Thyroid gland (tissue), 4 donors: Measurements from ENCODE around the gene KAT6B.

Source experiments
- CTCF ChIP-seq, 6 experiments: fragments of 200-600 bp in 3 of 6; fragments of 450-650 bp in 3 of 6; sonication (generic) in 3 of 6; IDR thresholded peaks; one replicate each; pipeline ENCODE4 v1.5.1; 2016 to 2019; ENCODE audit warnings: antibody characterized with exemption in 6 of 6, mild to moderate bottlenecking in 2 of 6, inconsistent platforms in 1 of 6, moderate library complexity in 1 of 6
- POLR2A ChIP-seq, 2 donors: fragments of 450-650 bp; IDR thresholded peaks; one replicate each; pipeline ENCODE4 v1.6.1; 2017; ENCODE audit warnings: antibody characterized with exemption in 2 of 2, mild to moderate bottlenecking in 2 of 2, moderate library complexity in 1 of 2

DNA sequence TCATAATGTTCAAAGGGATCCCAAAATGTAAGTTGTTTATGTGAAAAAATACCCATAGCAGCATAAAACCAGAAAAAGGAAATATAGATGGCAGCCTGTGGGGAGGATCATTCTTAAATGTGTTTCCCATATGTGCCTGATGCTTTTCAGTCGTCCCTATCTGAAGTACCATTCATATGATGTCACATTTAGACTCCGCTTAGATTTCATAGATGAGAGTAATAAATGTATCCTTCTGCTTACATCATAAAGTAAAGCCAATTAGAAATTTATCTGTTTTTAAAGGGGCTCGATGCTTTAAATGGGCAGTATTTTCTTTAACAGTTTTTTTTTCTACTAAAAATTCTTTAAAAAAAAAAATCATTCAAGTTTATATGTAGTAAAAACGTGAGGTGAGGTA, 136.1 kb downstream of the KAT6B start:
- no peak for TF ChIP-seq CTCF (IDR thresholded peaks at IDR 0.05)
- no peak for TF ChIP-seq POLR2A (IDR thresholded peaks at IDR 0.05)
